SK-N-SH (cell line): Measurements from ENCODE around the gene CHRNA5. TPM values are rescaled to one million over a fixed set of nuclear protein-coding genes. Genes with fewer than 3 reads are reported as not detected.

Source experiments
- CTCF ChIA-PET: fragments of 300-600, 350-600 bp; formaldehyde crosslinking; extraction: SDS; loops from one replicate; lab custom pipeline; 2021; lab: Yijun Ruan, JAX
- POLR2A ChIA-PET: fragments of 350-600 bp; sonication (Branson Sonifier 250); formaldehyde crosslinking; extraction: SDS; loops from one replicate; lab custom pipeline; 2020; ENCODE audit warnings: antibody characterized with exemption, inconsistent platforms; lab: Yijun Ruan, JAX
- DNase-seq: peaks from one replicate; pipeline ENCODE4 v3.0.0; 2012
- H2AFZ ChIP-seq: fragments of 200-600 bp; sonication (generic); 2 replicates; pipeline ENCODE4 v1.8.1; 2016; ENCODE audit warnings: antibody characterized with exemption, mild to moderate bottlenecking, low read depth
- H3F3A ChIP-seq: fragments of 200-600 bp; sonication (generic); replicated peaks from 2 replicates; pipeline ENCODE3; 2016; ENCODE audit warnings: antibody characterized with exemption, mild to moderate bottlenecking; ENCODE audit not compliant: insufficient read depth
- H3K27ac ChIP-seq, 2 experiments: fragments of 200-500 bp in 1 of 2; fragments of 200-600 bp in 1 of 2; sonication (Bioruptor generic) in 1 of 2; sonication (generic), shearing (Covaris generic) in 1 of 2; 2 replicates each; pipeline versions ENCODE4 v1.5.1 to v1.6.1; 2014 to 2016; ENCODE audit warnings: low read depth in 2 of 2, inconsistent platforms in 1 of 2, low read length in 1 of 2, mild to moderate bottlenecking in 1 of 2, mixed read lengths in 1 of 2
- H3K27me3 ChIP-seq: fragments of 200-600 bp; sonication (generic), shearing (Covaris generic); 2 replicates; pipeline ENCODE4 v1.6.1; 2016; ENCODE audit warnings: mixed run types; ENCODE audit not compliant: insufficient read depth
- H3K36me3 ChIP-seq, 2 experiments: fragments of 200-500 bp in 1 of 2; fragments of 200-600 bp in 1 of 2; sonication (Bioruptor generic) in 1 of 2; sonication (generic) in 1 of 2; replicated peaks in 1 of 2; 2 replicates each; pipeline versions ENCODE3 to v1.5.1; 2014 to 2016; ENCODE audit warnings: low read length in 1 of 2, mild to moderate bottlenecking in 1 of 2; ENCODE audit not compliant: insufficient read depth in 2 of 2, control insufficient read depth in 1 of 2
- H3K4me1 ChIP-seq, 2 experiments: fragments of 200-500 bp in 1 of 2; fragments of 200-600 bp in 1 of 2; sonication (Bioruptor generic) in 1 of 2; sonication (generic), shearing (Covaris generic) in 1 of 2; 2 replicates each; pipeline versions ENCODE4 v1.5.1 to v1.6.1; 2014 to 2016; ENCODE audit warnings: low read depth in 1 of 2, low read length in 1 of 2, mixed run types in 1 of 2; ENCODE audit not compliant: insufficient read depth in 2 of 2, control insufficient read depth in 1 of 2
- H3K4me2 ChIP-seq: fragments of 200-600 bp; sonication (generic), shearing (Covaris generic); 2 replicates; pipeline ENCODE4 v1.6.1; 2017; ENCODE audit warnings: mixed run types
- H3K4me3 ChIP-seq, 2 experiments: fragments of 200-500 bp in 1 of 2; fragments of 200-600 bp in 1 of 2; sonication (Bioruptor generic) in 1 of 2; sonication (generic), shearing (Covaris generic) in 1 of 2; 2 replicates each; pipeline versions ENCODE4 v1.5.1 to v1.8.1; 2014 to 2016; ENCODE audit warnings: low read depth in 2 of 2, inconsistent platforms in 1 of 2, low read length in 1 of 2, mild to moderate bottlenecking in 1 of 2, mixed read lengths in 1 of 2, moderate library complexity in 1 of 2
- H3K79me2 ChIP-seq: fragments of 200-600 bp; sonication (generic); 2 replicates; pipeline ENCODE4 v1.8.1; 2017; ENCODE audit warnings: mild to moderate bottlenecking; ENCODE audit not compliant: insufficient read depth
- H3K9ac ChIP-seq: fragments of 200-600 bp; sonication (generic); 2 replicates; pipeline ENCODE4 v1.6.1; 2017; ENCODE audit warnings: mixed run types
- H3K9me2 ChIP-seq: fragments of 200-600 bp; sonication (generic); 2 replicates; pipeline ENCODE4 v1.6.1; 2017; ENCODE audit warnings: mixed run types
- H3K9me3 ChIP-seq: fragments of 200-600 bp; sonication (generic); 2 replicates; pipeline ENCODE4 v1.6.1; 2017; ENCODE audit warnings: mixed run types, mild to moderate bottlenecking, moderate library complexity
- H4K20me1 ChIP-seq: fragments of 200-600 bp; sonication (generic); 2 replicates; pipeline ENCODE4 v1.6.1; 2017; ENCODE audit warnings: mild to moderate bottlenecking, mixed run types; ENCODE audit not compliant: insufficient read depth
- ELF1 ChIP-seq: IDR thresholded peaks from 2 replicates; pipeline ENCODE4 v1.4.0; 2012
- EP300 ChIP-seq, 2 experiments: IDR thresholded peaks; 2 replicates each; pipeline versions ENCODE4 v1.4.0 to v1.6.1; 2012; ENCODE audit warnings: borderline replicate concordance in 1 of 2, low read depth in 1 of 2, low read length in 1 of 2
- GABPA ChIP-seq: IDR thresholded peaks from 2 replicates; pipeline ENCODE4 v1.4.0; 2012; ENCODE audit warnings: low read depth, mild to moderate bottlenecking
- MXI1 ChIP-seq: IDR thresholded peaks from 2 replicates; pipeline ENCODE4 v1.6.1; 2012; ENCODE audit warnings: mild to moderate bottlenecking, low read depth, low read length, improper control_type of control experiment
- POLR2AphosphoS5 ChIP-seq: IDR thresholded peaks from 2 replicates; pipeline ENCODE4 v1.6.1; 2012; ENCODE audit warnings: low read depth, low read length
- RCOR1 ChIP-seq: fragments of 150-350 bp; IDR thresholded peaks from 2 replicates; pipeline ENCODE4 v1.6.1; 2017; ENCODE audit warnings: antibody characterized with exemption, low read length
- RFX5 ChIP-seq: IDR thresholded peaks from 2 replicates; pipeline ENCODE4 v1.6.1; 2012; ENCODE audit warnings: mild to moderate bottlenecking, improper control_type of control experiment, low read length
- SMC3 ChIP-seq: IDR thresholded peaks from 2 replicates; pipeline ENCODE4 v1.6.1; 2012; ENCODE audit warnings: low read depth, low read length, improper control_type of control experiment
- TCF12 ChIP-seq: IDR thresholded peaks from 2 replicates; pipeline ENCODE4 v1.4.0; 2012
- WGBS: methylation state at CpG from one replicate; pipeline ENCODE4 v1.1.6; 2017; ENCODE audit warnings: low lambda C conversion rate; 5-methylcytosine and 5-hydroxymethylcytosine counted together
- polyA plus RNA-seq, 3 experiments: library from polyadenylated mRNA; depleted of rRNA; stranded (reverse); fragments of >200 nt; gene quantifications; 2 replicates each; pipeline ENCODE4 v1.2.3, GENCODE V29; 2012
- TF ChIP-seq, protein P1 (sequence below): fragments of 150-350 bp; IDR thresholded peaks from 2 replicates; pipeline ENCODE4 v1.6.1; 2017; ENCODE audit warnings: antibody characterized with exemption, low read length, low read depth, borderline replicate concordance
- TF ChIP-seq, protein P2 (sequence below): fragments of 200-600 bp; sonication (generic); IDR thresholded peaks from 2 replicates; pipeline ENCODE4 v1.6.1; 2017; ENCODE audit warnings: antibody characterized with exemption, mild to moderate bottlenecking, moderate library complexity
- TF ChIP-seq, protein P3 (sequence below): IDR thresholded peaks from 2 replicates; pipeline ENCODE4 v1.4.0; 2012; ENCODE audit warnings: low read depth, borderline replicate concordance
- TF ChIP-seq, protein P4 (sequence below): IDR thresholded peaks from 2 replicates; pipeline ENCODE4; 2012
- TF ChIP-seq, protein P5 (sequence below): IDR thresholded peaks from 2 replicates; pipeline ENCODE4 v1.6.1; 2012; ENCODE audit warnings: mild to moderate bottlenecking, low read depth, low read length, moderate library complexity

Gene CHRNA5
- polyA plus RNA-seq, 1 of the 3 experiments (the other 2 are of a cell fraction) = 5.5 TPM

DNA sequence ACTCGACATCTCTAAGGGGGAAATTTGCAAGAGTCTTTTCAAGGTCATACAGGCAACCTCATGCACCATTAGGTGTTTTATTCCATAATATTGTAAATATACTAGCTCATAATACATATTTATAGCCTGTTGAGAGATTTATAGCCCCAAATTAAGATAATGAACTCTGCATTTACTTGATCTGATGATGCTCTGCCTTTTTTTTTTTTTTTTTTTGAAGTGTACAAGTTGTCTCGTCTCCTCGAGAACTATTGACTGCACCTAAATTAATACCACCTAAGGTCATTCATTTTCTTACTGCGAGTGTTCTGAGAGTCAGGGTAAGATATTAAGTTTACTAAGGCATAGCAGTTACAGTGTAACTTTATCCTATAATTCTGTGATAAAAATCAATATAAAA is 6.1 kb downstream of the CHRNA5 start:
- Histone ChIP-seq H3K4me2 (no peak overlapping the region), H3K9me3 (no peaks in the 10 kb centered on the region), H3K9ac (no peak overlapping the region), H3K27ac (no peak overlapping the region), H3K9me2 (no peaks in the 10 kb centered on the region), H4K20me1 (no peaks in the 10 kb centered on the region), H3K36me3 (no peaks in the 10 kb centered on the region), H3F3A (peaks cover 6% of the 10 kb centered on the region), H3K4me3 (no peak overlapping the region), H3K79me2 (peaks cover 23% of the 10 kb centered on the region), H2AFZ (no peak overlapping the region), H3K4me1 (peaks cover 0 to 7% of the 10 kb centered on the region in 2 experiments; a peak in 2 of 4 replicates), H3K27me3 (no peaks in the 10 kb centered on the region)
- CTCF ChIA-PET = interaction anchor here (0.9 kb wide), 1 partner anchor 9 kb away, joined by 5 read pairs; no protein-coding TSS in a partner anchor
- POLR2A ChIA-PET = no interaction called here
- WGBS = 95% methylated on average over 4 of the region's 4 CpGs
- TF ChIP-seq GABPA (no peak), TCF12 (no peak), RFX5 (no peak)
- TF ChIP-seq, protein P1, sequence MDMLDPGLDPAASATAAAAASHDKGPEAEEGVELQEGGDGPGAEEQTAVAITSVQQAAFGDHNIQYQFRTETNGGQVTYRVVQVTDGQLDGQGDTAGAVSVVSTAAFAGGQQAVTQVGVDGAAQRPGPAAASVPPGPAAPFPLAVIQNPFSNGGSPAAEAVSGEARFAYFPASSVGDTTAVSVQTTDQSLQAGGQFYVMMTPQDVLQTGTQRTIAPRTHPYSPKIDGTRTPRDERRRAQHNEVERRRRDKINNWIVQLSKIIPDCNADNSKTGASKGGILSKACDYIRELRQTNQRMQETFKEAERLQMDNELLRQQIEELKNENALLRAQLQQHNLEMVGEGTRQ = no peak
- DNase-seq = no peak

DNA sequence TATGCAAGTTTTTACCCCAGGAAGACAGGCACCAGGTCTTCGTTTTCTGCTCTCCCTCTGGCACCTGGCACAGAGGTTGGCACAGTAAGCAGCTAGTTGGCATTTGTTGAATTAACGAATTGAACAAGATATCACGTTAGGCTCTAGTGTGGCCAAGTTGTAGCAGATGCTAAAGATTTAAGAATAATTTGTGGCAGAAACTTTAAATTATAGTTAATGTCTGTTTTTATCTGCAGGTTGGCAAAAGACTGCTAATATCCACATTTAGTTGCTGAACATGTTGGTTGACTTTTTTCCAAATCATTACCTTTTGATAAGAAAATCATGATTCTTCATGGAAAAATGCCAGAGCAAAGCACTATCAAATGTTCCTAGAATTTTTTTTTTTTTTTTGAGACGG is 8.1 kb downstream of the CHRNA5 start:
- peaks cover 19% of the 10 kb centered on the region for H3K79me2 ChIP-seq
- no peaks in the 10 kb centered on the region for H3K27me3 ChIP-seq
- 73% methylated on average over 4 of the region's 4 CpGs for WGBS
- H3K4me2 ChIP-seq = no peak overlapping the region
- H3K9ac ChIP-seq = no peak overlapping the region
- H3K9me2 ChIP-seq = no peaks in the 10 kb centered on the region
- H3K4me1 ChIP-seq = peaks cover 0 to 2% of the 10 kb centered on the region in 2 experiments; a peak in 2 of 4 replicates
- no peak overlapping the region for H3K27ac ChIP-seq
- H3K9me3 ChIP-seq = no peaks in the 10 kb centered on the region
- ChIA-PET CTCF (no interaction called here), POLR2A (no interaction called here)
- no peak overlapping the region for H2AFZ ChIP-seq
- no peak for TF ChIP-seq EP300 (IDR thresholded peaks at IDR 0.05; ENCODE audit: borderline replicate concordance in 1 of 2, low read depth in 1 of 2, low read length in 1 of 2)
- TF ChIP-seq, protein P2, sequence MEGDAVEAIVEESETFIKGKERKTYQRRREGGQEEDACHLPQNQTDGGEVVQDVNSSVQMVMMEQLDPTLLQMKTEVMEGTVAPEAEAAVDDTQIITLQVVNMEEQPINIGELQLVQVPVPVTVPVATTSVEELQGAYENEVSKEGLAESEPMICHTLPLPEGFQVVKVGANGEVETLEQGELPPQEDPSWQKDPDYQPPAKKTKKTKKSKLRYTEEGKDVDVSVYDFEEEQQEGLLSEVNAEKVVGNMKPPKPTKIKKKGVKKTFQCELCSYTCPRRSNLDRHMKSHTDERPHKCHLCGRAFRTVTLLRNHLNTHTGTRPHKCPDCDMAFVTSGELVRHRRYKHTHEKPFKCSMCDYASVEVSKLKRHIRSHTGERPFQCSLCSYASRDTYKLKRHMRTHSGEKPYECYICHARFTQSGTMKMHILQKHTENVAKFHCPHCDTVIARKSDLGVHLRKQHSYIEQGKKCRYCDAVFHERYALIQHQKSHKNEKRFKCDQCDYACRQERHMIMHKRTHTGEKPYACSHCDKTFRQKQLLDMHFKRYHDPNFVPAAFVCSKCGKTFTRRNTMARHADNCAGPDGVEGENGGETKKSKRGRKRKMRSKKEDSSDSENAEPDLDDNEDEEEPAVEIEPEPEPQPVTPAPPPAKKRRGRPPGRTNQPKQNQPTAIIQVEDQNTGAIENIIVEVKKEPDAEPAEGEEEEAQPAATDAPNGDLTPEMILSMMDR = no peak
- no peak for TF ChIP-seq MXI1
- no peak for TF ChIP-seq TCF12
- TF ChIP-seq RCOR1 = no peak
- no peak for TF ChIP-seq ELF1
- TF ChIP-seq, protein P3, sequence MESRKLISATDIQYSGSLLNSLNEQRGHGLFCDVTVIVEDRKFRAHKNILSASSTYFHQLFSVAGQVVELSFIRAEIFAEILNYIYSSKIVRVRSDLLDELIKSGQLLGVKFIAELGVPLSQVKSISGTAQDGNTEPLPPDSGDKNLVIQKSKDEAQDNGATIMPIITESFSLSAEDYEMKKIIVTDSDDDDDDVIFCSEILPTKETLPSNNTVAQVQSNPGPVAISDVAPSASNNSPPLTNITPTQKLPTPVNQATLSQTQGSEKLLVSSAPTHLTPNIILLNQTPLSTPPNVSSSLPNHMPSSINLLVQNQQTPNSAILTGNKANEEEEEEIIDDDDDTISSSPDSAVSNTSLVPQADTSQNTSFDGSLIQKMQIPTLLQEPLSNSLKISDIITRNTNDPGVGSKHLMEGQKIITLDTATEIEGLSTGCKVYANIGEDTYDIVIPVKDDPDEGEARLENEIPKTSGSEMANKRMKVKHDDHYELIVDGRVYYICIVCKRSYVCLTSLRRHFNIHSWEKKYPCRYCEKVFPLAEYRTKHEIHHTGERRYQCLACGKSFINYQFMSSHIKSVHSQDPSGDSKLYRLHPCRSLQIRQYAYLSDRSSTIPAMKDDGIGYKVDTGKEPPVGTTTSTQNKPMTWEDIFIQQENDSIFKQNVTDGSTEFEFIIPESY = no peak
- TF ChIP-seq, protein P4, sequence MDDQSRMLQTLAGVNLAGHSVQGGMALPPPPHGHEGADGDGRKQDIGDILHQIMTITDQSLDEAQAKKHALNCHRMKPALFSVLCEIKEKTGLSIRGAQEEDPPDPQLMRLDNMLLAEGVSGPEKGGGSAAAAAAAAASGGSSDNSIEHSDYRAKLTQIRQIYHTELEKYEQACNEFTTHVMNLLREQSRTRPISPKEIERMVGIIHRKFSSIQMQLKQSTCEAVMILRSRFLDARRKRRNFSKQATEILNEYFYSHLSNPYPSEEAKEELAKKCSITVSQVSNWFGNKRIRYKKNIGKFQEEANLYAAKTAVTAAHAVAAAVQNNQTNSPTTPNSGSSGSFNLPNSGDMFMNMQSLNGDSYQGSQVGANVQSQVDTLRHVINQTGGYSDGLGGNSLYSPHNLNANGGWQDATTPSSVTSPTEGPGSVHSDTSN = no peak
- no peak for TF ChIP-seq RFX5
- TF ChIP-seq SMC3 = no peak
- no peak for TF ChIP-seq POLR2AphosphoS5
- TF ChIP-seq, protein P5, sequence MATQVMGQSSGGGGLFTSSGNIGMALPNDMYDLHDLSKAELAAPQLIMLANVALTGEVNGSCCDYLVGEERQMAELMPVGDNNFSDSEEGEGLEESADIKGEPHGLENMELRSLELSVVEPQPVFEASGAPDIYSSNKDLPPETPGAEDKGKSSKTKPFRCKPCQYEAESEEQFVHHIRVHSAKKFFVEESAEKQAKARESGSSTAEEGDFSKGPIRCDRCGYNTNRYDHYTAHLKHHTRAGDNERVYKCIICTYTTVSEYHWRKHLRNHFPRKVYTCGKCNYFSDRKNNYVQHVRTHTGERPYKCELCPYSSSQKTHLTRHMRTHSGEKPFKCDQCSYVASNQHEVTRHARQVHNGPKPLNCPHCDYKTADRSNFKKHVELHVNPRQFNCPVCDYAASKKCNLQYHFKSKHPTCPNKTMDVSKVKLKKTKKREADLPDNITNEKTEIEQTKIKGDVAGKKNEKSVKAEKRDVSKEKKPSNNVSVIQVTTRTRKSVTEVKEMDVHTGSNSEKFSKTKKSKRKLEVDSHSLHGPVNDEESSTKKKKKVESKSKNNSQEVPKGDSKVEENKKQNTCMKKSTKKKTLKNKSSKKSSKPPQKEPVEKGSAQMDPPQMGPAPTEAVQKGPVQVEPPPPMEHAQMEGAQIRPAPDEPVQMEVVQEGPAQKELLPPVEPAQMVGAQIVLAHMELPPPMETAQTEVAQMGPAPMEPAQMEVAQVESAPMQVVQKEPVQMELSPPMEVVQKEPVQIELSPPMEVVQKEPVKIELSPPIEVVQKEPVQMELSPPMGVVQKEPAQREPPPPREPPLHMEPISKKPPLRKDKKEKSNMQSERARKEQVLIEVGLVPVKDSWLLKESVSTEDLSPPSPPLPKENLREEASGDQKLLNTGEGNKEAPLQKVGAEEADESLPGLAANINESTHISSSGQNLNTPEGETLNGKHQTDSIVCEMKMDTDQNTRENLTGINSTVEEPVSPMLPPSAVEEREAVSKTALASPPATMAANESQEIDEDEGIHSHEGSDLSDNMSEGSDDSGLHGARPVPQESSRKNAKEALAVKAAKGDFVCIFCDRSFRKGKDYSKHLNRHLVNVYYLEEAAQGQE = no peak
- no peak overlapping the region for H3K4me3 ChIP-seq
- peaks cover 3% of the 10 kb centered on the region for H3F3A ChIP-seq
- DNase-seq = no peak
- H4K20me1 ChIP-seq = no peaks in the 10 kb centered on the region
- no peaks in the 10 kb centered on the region for H3K36me3 ChIP-seq
